H9 (cell line): ENCODE data around the gene MEA1. TPM values are rescaled to one million over a fixed set of nuclear protein-coding genes. Genes with fewer than 3 reads are reported as not detected.

Source experiments
- DNase-seq: peaks from one replicate; pipeline ENCODE4 v3.0.0-alpha.2; 2017
- H2AFZ ChIP-seq: one replicate; pipeline ENCODE4 v1.6.1; 2013; ENCODE audit warnings: mild to moderate bottlenecking, low read length, control low read depth, moderate library complexity
- H2AK5ac ChIP-seq: 2 replicates; pipeline ENCODE4 v1.6.1; 2013; ENCODE audit warnings: low read length, control low read depth, mixed read lengths; ENCODE audit not compliant: insufficient read length
- H2BK120ac ChIP-seq: one replicate; pipeline ENCODE4 v1.6.1; 2013; ENCODE audit warnings: low read depth, mild to moderate bottlenecking, low read length, control low read depth, inconsistent platforms; ENCODE audit not compliant: poor library complexity, severe bottlenecking
- H2BK12ac ChIP-seq: 2 replicates; pipeline ENCODE4 v1.6.1; 2013; ENCODE audit warnings: low read length, control low read depth, mixed read lengths, low read depth; ENCODE audit not compliant: insufficient read length
- H2BK15ac ChIP-seq: 2 replicates; pipeline ENCODE4 v1.6.1; 2013; ENCODE audit warnings: low read depth, low read length, control low read depth
- H2BK20ac ChIP-seq: one replicate; pipeline ENCODE4 v1.6.1; 2013; ENCODE audit warnings: low read depth, mild to moderate bottlenecking, low read length, control low read depth, inconsistent platforms; ENCODE audit not compliant: poor library complexity, severe bottlenecking
- H2BK5ac ChIP-seq: 2 replicates; pipeline ENCODE4 v1.6.1; 2013; ENCODE audit warnings: low read length, control low read depth, mixed read lengths; ENCODE audit not compliant: insufficient read length
- H3K14ac ChIP-seq: 2 replicates; pipeline ENCODE4 v1.6.1; 2013; ENCODE audit warnings: low read length, control low read depth; ENCODE audit not compliant: insufficient read depth
- H3K18ac ChIP-seq: 2 replicates; pipeline ENCODE4 v1.6.1; 2013; ENCODE audit warnings: low read depth, mild to moderate bottlenecking, mixed read lengths, low read length, control low read depth; ENCODE audit not compliant: insufficient read length
- H3K23ac ChIP-seq: 2 replicates; pipeline ENCODE4 v1.6.1; 2013; ENCODE audit warnings: low read length, control low read depth, mixed read lengths, low read depth; ENCODE audit not compliant: insufficient read length
- H3K23me2 ChIP-seq: 2 replicates; pipeline ENCODE4 v1.6.1; 2013; ENCODE audit warnings: low read depth, mild to moderate bottlenecking, mixed read lengths, low read length, control low read depth; ENCODE audit not compliant: insufficient read length, poor library complexity, severe bottlenecking
- H3K27ac ChIP-seq: 2 replicates; pipeline ENCODE4 v1.5.1; 2013; ENCODE audit warnings: low read length, control low read depth, mixed read lengths, low read depth; ENCODE audit not compliant: insufficient read length
- H3K27me3 ChIP-seq: 2 replicates; pipeline ENCODE4 v1.6.1; 2013; ENCODE audit warnings: low read length, control low read depth, inconsistent platforms; ENCODE audit not compliant: insufficient read depth
- H3K4ac ChIP-seq: 2 replicates; pipeline ENCODE4 v1.6.1; 2013; ENCODE audit warnings: low read depth, mild to moderate bottlenecking, control low read depth, inconsistent platforms, low read length, moderate library complexity
- H3K4me1 ChIP-seq: 2 replicates; pipeline ENCODE4 v1.6.1; 2013; ENCODE audit warnings: low read length, control low read depth, inconsistent platforms; ENCODE audit not compliant: insufficient read depth
- H3K4me2 ChIP-seq: 2 replicates; pipeline ENCODE4 v1.6.1; 2013; ENCODE audit warnings: low read length, control low read depth, mixed read lengths; ENCODE audit not compliant: insufficient read length, insufficient read depth
- H3K56ac ChIP-seq: 2 replicates; pipeline ENCODE4 v1.6.1; 2013; ENCODE audit warnings: low read depth, mild to moderate bottlenecking, mixed read lengths, low read length, control low read depth; ENCODE audit not compliant: insufficient read length
- H3K79me1 ChIP-seq: 2 replicates; pipeline ENCODE4 v1.6.1; 2013; ENCODE audit warnings: low read depth, mild to moderate bottlenecking, moderate library complexity, low read length, control low read depth, inconsistent platforms; ENCODE audit not compliant: insufficient read depth, poor library complexity, severe bottlenecking
- H3K79me2 ChIP-seq: 2 replicates; pipeline ENCODE4 v1.6.1; 2013; ENCODE audit warnings: low read length, control low read depth, inconsistent platforms; ENCODE audit not compliant: insufficient read depth
- H3K9ac ChIP-seq: 2 replicates; pipeline ENCODE4 v1.6.1; 2013; ENCODE audit warnings: low read length, control low read depth, mixed read lengths; ENCODE audit not compliant: insufficient read length; ENCODE audit errors: extremely low read depth
- H3K9me3 ChIP-seq: one replicate; pipeline ENCODE4 v1.6.1; 2013; ENCODE audit warnings: low read depth, low read length, inconsistent platforms; ENCODE audit not compliant: control insufficient read depth
- H3T11ph ChIP-seq: one replicate; pipeline ENCODE4 v1.6.1; 2013; ENCODE audit warnings: mild to moderate bottlenecking, low read length, control low read depth, inconsistent platforms
- H4K20me1 ChIP-seq: one replicate; pipeline ENCODE4 v1.6.1; 2013; ENCODE audit not compliant: control insufficient read depth, insufficient read length, insufficient read depth
- H4K5ac ChIP-seq: 2 replicates; pipeline ENCODE4 v1.6.1; 2013; ENCODE audit warnings: low read depth, mild to moderate bottlenecking, mixed read lengths, low read length, control low read depth; ENCODE audit not compliant: insufficient read length
- H4K8ac ChIP-seq: replicated peaks from 2 replicates; pipeline ENCODE4 v1.6.1; 2013; ENCODE audit warnings: low read length, control low read depth, mixed read lengths, low read depth; ENCODE audit not compliant: insufficient read length
- H4K91ac ChIP-seq: 2 replicates; pipeline ENCODE4 v1.6.1; 2013; ENCODE audit warnings: low read depth, mild to moderate bottlenecking, moderate library complexity, mixed read lengths, low read length, control low read depth; ENCODE audit not compliant: insufficient read length
- H3K27ac Mint-ChIP-seq, 3 experiments: 2 replicates in 2 of 3; 3 replicates in 1 of 3; pipeline ENCODE4 v1.8.0; 2020 to 2021; ENCODE audit warnings: mixed read lengths in 3 of 3, mild to moderate bottlenecking in 1 of 3, moderate library complexity in 1 of 3
- H3K27me3 Mint-ChIP-seq: 2 replicates; pipeline ENCODE4 v1.8.0; 2021; ENCODE audit warnings: low read depth, mild to moderate bottlenecking, moderate library complexity, mixed read lengths
- H3K36me3 Mint-ChIP-seq, 3 experiments: 2 replicates in 2 of 3; 3 replicates in 1 of 3; pipeline ENCODE4 v1.8.0; 2020 to 2021; ENCODE audit warnings: low read depth in 3 of 3, mixed read lengths in 3 of 3; ENCODE audit not compliant: insufficient read depth in 1 of 3
- H3K4me1 Mint-ChIP-seq, 2 experiments: 2 replicates each; pipeline ENCODE4 v1.8.0; 2020; ENCODE audit warnings: mixed read lengths in 2 of 2
- H3K4me3 Mint-ChIP-seq, 2 experiments: 2 replicates in 1 of 2; 3 replicates in 1 of 2; pipeline ENCODE4 v1.8.0; 2020 to 2021; ENCODE audit warnings: mild to moderate bottlenecking in 2 of 2, mixed read lengths in 2 of 2, moderate library complexity in 1 of 2
- H3K9me3 Mint-ChIP-seq, 2 experiments: 2 replicates in 1 of 2; 3 replicates in 1 of 2; pipeline ENCODE4 v1.8.0; 2020; ENCODE audit warnings: mild to moderate bottlenecking in 2 of 2, mixed read lengths in 2 of 2, moderate library complexity in 1 of 2
- CTCF ChIP-seq: fragments of 200-600 bp; sonication (generic); conservative IDR thresholded peaks from 3 replicates; pipeline ENCODE4 v1.8.0; 2021; ENCODE audit warnings: antibody characterized with exemption, mild to moderate bottlenecking
- WGBS: extraction: QIAGEN DNeasy Blood & Tissue Kit; methylation state at CpG from one replicate; pipeline ENCODE4 v1.1.7; 2013; ENCODE audit warnings: missing lambda C conversion rate, low lambda C conversion rate, mixed read lengths; ENCODE audit not compliant: insufficient read length; ENCODE audit errors: extremely low coverage; 5-methylcytosine and 5-hydroxymethylcytosine counted together
- total RNA-seq: library from RNA; stranded (reverse); gene quantifications from 2 replicates; pipeline ENCODE4 v1.2.1, GENCODE V29; 2021

MEA1 gene
- total RNA-seq, 1 experiment from 2014 or later: 113 TPM

- Histone ChIP-seq H3K23ac (no peak overlapping the region), H3K79me2 (peaks cover 10% of the 10 kb centered on the region; the same call in 1 of the 2 replicates), H2BK120ac (no peak overlapping the region), H3K4ac (no peak overlapping the region), H3K27ac (no peak overlapping the region), H2BK15ac (no peak overlapping the region), H4K91ac (no peak overlapping the region), H4K5ac (no peak overlapping the region), H3K4me1 (0 out of 2 replicates have a peak, but pooled peaks cover 4% of the 10 kb centered on the region), H2BK5ac (no peak overlapping the region), H2BK20ac (no peak overlapping the region), H3K9ac (no peak overlapping the region), H2BK12ac (no peak overlapping the region), H3K27me3 (no peaks in the 10 kb centered on the region), H2AK5ac (no peak overlapping the region), H2AFZ (no peak overlapping the region), H4K20me1 (no peaks in the 10 kb centered on the region), H4K8ac (no peak overlapping the region), H3K18ac (no peak overlapping the region), H3T11ph (no peak overlapping the region), H3K4me2 (peak overlapping the region; percentile 74), H3K14ac (no peak overlapping the region), H3K9me3 (no peaks in the 10 kb centered on the region), H3K79me1 (peaks cover 3% of the 10 kb centered on the region), H3K56ac (no peak overlapping the region), H3K23me2 (no peaks in the 10 kb centered on the region)
- Mint-ChIP-seq H3K4me3 (peak overlapping the region; percentile 93 to 96), H3K36me3 (peaks cover 10 to 33% (median 17%) of the 10 kb centered on the region in 3 experiments; a peak in 6 of 7 replicates), H3K9me3 (no peaks in the 10 kb centered on the region), H3K27ac (peak overlapping the region in 2 of 3 experiments; percentile 29 to 80; a peak in 2 of 7 replicates), H3K27me3 (no peaks in the 10 kb centered on the region), H3K4me1 (peaks cover 17 to 22% of the 10 kb centered on the region in 2 experiments)
- no CpG with 5 or more reads among the region's 12 CpGs for WGBS
- no peak for TF ChIP-seq CTCF
- DNase-seq: no peak
Measured at GRCh38 chr6:43060755-43061633, 47.2 kb upstream of the MEA1 start.
